Measurements from ENCODE around the gene SP6.

DNA sequence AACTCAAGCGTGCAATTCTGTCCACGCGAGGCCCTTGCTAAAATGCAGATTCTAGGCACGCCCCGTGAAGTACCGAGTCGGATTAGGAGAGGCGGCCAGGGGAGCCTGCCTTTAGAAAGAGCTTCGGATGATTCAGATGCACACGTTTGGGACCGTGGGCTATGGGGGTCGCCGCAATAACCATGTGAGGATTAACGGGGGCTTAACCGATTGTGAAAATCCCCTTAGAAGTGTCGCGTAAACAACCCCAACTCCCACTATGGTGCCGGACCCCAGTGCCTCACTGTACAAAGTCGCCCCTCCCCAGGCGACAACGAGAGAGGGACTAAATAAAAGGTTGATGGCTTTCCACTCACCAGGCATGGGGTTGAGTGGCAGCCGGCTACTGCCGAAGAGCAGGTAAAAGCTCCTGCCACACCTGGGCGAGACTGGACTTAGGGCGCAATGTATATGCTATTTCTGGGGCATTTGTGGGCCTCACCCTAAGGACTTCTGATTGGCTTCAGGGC lies 44.4 kb upstream of the SP6 start:
- TF ChIP-seq, protein P1, sequence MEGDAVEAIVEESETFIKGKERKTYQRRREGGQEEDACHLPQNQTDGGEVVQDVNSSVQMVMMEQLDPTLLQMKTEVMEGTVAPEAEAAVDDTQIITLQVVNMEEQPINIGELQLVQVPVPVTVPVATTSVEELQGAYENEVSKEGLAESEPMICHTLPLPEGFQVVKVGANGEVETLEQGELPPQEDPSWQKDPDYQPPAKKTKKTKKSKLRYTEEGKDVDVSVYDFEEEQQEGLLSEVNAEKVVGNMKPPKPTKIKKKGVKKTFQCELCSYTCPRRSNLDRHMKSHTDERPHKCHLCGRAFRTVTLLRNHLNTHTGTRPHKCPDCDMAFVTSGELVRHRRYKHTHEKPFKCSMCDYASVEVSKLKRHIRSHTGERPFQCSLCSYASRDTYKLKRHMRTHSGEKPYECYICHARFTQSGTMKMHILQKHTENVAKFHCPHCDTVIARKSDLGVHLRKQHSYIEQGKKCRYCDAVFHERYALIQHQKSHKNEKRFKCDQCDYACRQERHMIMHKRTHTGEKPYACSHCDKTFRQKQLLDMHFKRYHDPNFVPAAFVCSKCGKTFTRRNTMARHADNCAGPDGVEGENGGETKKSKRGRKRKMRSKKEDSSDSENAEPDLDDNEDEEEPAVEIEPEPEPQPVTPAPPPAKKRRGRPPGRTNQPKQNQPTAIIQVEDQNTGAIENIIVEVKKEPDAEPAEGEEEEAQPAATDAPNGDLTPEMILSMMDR (IDR thresholded peaks at IDR 0.05) = no peak
- TF ChIP-seq POLR2A (IDR thresholded peaks at IDR 0.05) (peak; percentile 75 to 92), EP300 (IDR thresholded peaks at IDR 0.05) (peak in 1 of 2 donors; percentile 97)
